SU-DHL-6 (cell line): ENCODE results near the gene DGUOK.

Experiments used
- EZH2phosphoT487 ChIP-seq: fragments of 200-600 bp; sonication (generic), shearing (Covaris generic); conservative IDR thresholded peaks from 2 replicates; pipeline ENCODE4 v1.6.1; 2018; ENCODE audit warnings: mild to moderate bottlenecking, antibody characterized with exemption, low read length, moderate library complexity, mixed read lengths
- TF ChIP-seq, protein P1 (sequence below): fragments of 200-600 bp; sonication (generic); IDR thresholded peaks from one replicate; pipeline ENCODE4 v1.5.1; 2017; ENCODE audit warnings: antibody characterized with exemption, mild to moderate bottlenecking, low read length, moderate library complexity; ENCODE audit not compliant: insufficient read depth, poor library complexity, severe bottlenecking

DNA sequence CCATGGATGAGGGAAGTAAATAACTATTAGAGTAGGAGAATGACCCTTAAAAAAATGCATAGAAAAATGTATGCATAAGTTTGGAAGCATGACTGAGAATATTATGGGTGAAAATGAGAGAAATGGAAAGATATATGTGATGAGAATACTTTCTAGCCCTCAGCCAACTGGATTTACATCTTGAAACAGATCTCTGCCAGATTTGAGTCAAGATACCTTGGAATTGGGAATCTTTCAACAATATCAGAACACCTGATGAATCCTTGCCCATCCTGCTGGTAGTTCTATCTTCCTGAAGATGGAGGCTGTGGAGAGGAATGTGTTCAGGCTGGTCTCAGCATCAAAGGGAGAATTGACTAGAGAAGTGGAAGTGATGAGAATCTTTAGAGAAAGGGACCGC is 63.9 kb downstream of the DGUOK start:
- TF ChIP-seq, protein P1, sequence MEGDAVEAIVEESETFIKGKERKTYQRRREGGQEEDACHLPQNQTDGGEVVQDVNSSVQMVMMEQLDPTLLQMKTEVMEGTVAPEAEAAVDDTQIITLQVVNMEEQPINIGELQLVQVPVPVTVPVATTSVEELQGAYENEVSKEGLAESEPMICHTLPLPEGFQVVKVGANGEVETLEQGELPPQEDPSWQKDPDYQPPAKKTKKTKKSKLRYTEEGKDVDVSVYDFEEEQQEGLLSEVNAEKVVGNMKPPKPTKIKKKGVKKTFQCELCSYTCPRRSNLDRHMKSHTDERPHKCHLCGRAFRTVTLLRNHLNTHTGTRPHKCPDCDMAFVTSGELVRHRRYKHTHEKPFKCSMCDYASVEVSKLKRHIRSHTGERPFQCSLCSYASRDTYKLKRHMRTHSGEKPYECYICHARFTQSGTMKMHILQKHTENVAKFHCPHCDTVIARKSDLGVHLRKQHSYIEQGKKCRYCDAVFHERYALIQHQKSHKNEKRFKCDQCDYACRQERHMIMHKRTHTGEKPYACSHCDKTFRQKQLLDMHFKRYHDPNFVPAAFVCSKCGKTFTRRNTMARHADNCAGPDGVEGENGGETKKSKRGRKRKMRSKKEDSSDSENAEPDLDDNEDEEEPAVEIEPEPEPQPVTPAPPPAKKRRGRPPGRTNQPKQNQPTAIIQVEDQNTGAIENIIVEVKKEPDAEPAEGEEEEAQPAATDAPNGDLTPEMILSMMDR: no peak
- TF ChIP-seq EZH2phosphoT487: no peak
